Left kidney (tissue), 2 donors: ENCODE data around the gene ETFB. TPM values are rescaled to one million over a fixed set of nuclear protein-coding genes. Genes with fewer than 3 reads are reported as not detected.

Source experiments
- DNase-seq: peaks from one replicate; pipeline ENCODE4 v3.0.0-alpha.2; 2013
- polyA plus RNA-seq: library from polyadenylated mRNA; unstranded; fragments of 120-200 nt; gene quantifications from one replicate; pipeline ENCODE4 v1.2.1, GENCODE V29; 2013; ENCODE audit not compliant: insufficient read length

Gene ETFB
- polyA plus RNA-seq, 1 donor = 120 TPM

DNA sequence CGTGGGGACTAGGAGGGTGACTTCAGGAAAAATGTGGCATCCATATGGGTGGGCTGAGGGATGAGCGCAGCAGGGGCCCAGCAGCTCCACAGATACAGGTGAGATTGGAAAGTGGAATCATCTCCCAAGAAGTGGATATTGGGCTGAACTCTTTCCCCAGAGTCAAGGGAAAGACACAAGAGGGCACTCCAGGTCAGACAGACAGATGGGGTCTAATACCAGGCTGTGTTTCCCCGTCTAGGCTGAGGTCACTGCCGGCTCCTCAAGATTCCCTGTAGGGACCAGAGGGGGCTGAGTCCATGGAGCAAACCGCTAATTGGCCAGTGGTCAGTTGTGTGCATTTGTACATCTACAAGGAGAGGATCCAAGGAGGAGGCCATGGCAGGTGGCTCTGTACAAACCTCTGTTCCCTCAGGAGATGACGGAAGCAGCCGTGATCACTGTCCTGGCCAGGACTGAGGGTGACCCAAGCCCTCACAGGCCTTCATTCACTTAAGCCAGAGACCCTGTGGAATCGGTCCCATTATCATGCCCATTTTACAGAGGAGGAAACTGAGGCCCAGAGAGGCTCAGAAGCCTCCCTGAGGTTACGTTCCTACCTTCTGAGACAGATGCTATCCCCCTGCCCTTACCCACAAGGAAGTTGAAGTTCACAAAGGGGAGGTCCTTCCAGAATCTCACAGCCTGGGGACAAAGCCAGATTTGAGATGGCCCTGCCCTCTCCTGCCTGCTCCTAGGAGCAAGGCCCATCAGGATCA, 69.7 kb downstream of the ETFB start:
- no peak for DNase-seq

DNA sequence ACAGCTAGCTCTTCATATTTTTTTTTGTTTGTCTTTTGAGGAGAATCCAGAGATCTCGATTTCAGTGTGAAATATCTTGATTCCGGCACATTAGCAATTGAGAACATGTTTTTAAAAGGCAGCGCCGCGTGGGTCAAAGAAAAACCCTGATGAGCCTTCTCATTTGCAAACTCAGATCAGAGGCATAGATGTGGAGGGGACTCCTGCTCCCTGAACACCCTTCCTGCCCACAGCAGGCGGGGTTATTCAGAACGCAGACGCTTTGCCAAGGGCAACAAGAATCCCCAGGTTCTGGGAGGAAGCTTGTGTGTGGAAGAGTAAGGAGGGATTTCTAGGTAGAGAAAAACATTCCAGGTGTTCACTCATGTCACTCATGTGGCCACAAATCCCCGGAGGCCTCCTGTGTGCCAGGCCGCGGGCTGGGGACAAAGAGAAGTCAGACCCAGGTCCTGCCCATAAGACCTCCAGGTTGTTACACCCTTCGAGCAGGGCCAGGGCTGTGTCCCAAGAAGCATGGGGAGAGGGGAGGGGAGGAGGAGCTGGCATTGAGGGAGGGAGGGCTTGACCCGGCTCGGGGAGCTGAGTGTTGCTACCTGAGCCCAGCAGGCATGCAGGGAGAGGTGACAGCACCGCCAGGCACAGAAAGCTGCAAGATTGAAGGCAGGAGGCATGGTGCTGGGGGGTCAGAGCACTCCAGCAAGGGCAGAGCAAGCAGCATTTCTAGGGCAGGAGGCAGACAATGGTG, 70.6 kb downstream of the ETFB start:
- DNase-seq = no peak

Other genes with a start within 250 kb of the ETFB start
- gene SIGLEC9, start 241.5 kb downstream of the ETFB start, polyA plus RNA-seq = 1.4 TPM
- gene SIGLEC7, start 224.1 kb downstream of the ETFB start, polyA plus RNA-seq = not detected
- gene CD33, start 141.3 kb downstream of the ETFB start, polyA plus RNA-seq = 3.0 TPM
- not detected for gene SIGLECL1, start 115.3 kb downstream of the ETFB start, polyA plus RNA-seq
- 3.0 TPM for gene IGLON5, start 54.7 kb downstream of the ETFB start, polyA plus RNA-seq
- gene VSIG10L, start 24.2 kb downstream of the ETFB start, polyA plus RNA-seq = 4.6 TPM
- 1.0 TPM for gene CLDND2, start 2.6 kb upstream of the ETFB start, polyA plus RNA-seq
- gene NKG7, start 6.3 kb upstream of the ETFB start, polyA plus RNA-seq = 1.3 TPM
- gene LIM2, start 21.6 kb upstream of the ETFB start, polyA plus RNA-seq = 0.18 TPM
- gene C19orf84, start 24.2 kb upstream of the ETFB start, polyA plus RNA-seq = 0.32 TPM
- gene SIGLEC10, start 51.3 kb upstream of the ETFB start, polyA plus RNA-seq = 1.6 TPM
- 0.07 TPM for gene SIGLEC8, start 92.1 kb upstream of the ETFB start, polyA plus RNA-seq
- not detected for gene CEACAM18, start 112.2 kb upstream of the ETFB start, polyA plus RNA-seq
- 0.10 TPM for gene SIGLEC12, start 135.4 kb upstream of the ETFB start, polyA plus RNA-seq
- gene SIGLEC6, start 165.3 kb upstream of the ETFB start, polyA plus RNA-seq = not detected
- gene ZNF175, start 204.9 kb upstream of the ETFB start, polyA plus RNA-seq = 22.3 TPM